ENCODE measurements around the gene CABCOCO1. TPM values are rescaled to one million over a fixed set of nuclear protein-coding genes. Genes with fewer than 3 reads are reported as not detected.

CABCOCO1 gene
- total RNA-seq, 2 experiments from 2014 or later = not detected

DNA sequence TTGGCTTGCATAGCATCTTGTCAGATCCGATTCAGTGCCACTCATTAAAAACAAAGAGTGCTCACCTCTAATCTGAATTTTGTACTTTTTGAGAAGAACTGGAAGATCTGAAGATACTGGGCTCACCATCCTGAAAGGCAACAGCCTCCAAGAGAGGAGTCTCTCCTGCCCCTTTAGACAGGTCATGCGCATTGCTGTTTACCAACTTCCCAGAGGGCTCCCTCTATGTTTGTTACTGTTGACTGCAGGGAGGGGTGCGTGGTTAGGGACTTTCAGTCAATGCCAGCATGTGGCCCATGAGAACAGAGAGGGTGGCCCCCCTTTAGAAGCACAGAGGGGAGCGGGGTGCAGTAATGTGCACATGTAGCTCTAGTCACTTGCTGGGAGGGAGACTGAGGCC, 33.2 kb upstream of the CABCOCO1 start:
- CTCF ChIA-PET = no interaction called here

GRCh38 chr10:61632057-61632670, 30.6 kb upstream of the CABCOCO1 start:
- no peak for DNase-seq
- H3K27ac Mint-ChIP-seq = no peak overlapping the region
- H3K4me1 Mint-ChIP-seq = no peaks in the 10 kb centered on the region
- POLR2A ChIA-PET = no interaction called here
- CTCF ChIA-PET = interaction anchor here (0.6 to 0.7 kb wide), 2 partner anchors 119 to 602 kb away, joined by 3 to 4 read pairs; no protein-coding TSS in a partner anchor
- no peaks in the 10 kb centered on the region for H3K36me3 Mint-ChIP-seq (ENCODE audit: low read depth)
- H3K4me3 Mint-ChIP-seq = no peak overlapping the region
- peaks cover 3% of the 10 kb centered on the region for H3K27me3 Mint-ChIP-seq
- H3K9me3 Mint-ChIP-seq = no peaks in the 10 kb centered on the region

More for the DNA sequence above, 33.2 kb upstream of the CABCOCO1 start:
- Mint-ChIP-seq H3K36me3 (ENCODE audit: low read depth) (no peaks in the 10 kb centered on the region), H3K4me3 (no peak overlapping the region), H3K4me1 (no peaks in the 10 kb centered on the region), H3K27ac (no peak overlapping the region), H3K9me3 (no peaks in the 10 kb centered on the region), H3K27me3 (peaks cover 6% of the 10 kb centered on the region)
- DNase-seq = no peak
- POLR2A ChIA-PET = no interaction called here

DNA sequence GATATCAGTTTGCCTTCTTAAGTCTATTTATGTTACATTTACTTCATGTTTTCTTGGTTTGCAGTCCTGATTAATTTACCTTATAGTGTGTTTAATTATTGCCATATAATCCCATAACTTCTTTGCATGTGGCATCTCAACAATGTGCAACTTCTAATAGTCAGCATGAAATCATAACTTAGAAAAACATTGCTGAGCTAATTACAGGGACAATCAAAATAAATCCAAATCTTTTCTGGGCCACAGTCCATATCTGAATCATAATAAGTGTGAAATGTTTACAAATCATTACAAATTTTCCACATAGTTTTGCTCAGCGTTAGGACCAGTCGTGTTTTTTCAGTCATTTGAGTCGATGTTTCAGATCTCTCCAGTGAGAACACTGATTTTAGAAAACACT, 29.1 kb upstream of the CABCOCO1 start:
- Mint-ChIP-seq H3K4me1 (no peaks in the 10 kb centered on the region), H3K27ac (no peak overlapping the region), H3K36me3 (ENCODE audit: low read depth) (no peaks in the 10 kb centered on the region), H3K9me3 (no peaks in the 10 kb centered on the region), H3K27me3 (no peaks in the 10 kb centered on the region), H3K4me3 (no peak overlapping the region)
- DNase-seq = no peak
- ChIA-PET CTCF (no interaction called here), POLR2A (no interaction called here)

- H3K4me3 Mint-ChIP-seq = no peak overlapping the region
- ChIA-PET POLR2A (no interaction called here), CTCF (no interaction called here)
- no peak overlapping the region for H3K27ac Mint-ChIP-seq
- H3K27me3 Mint-ChIP-seq = peaks cover 1% of the 10 kb centered on the region
- DNase-seq = no peak
- no peaks in the 10 kb centered on the region for H3K4me1 Mint-ChIP-seq
- H3K36me3 Mint-ChIP-seq (ENCODE audit: low read depth) = no peaks in the 10 kb centered on the region
- H3K9me3 Mint-ChIP-seq = no peaks in the 10 kb centered on the region
These were observed 28.0 kb upstream of the CABCOCO1 start for GRCh38 chr10:61634746-61635145.

DNA sequence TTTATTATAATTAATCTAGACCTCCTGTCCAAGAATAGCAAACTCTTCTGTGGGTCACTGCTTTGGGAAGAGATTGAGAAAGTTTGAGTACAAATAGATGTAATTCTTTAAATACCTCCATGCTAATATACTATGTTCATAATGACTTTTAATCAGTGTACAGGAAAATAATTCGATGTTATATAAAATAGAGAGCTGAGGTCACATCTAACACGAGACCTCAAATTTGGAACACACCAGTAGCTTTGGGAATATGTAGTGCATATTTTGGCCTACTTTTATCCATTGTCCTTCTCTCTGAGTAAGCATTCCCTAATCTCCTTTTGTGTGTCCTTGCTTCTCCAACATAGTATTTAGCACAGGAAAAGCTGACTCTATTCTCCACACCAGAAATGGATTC, 27.3 kb upstream of the CABCOCO1 start:
- H3K36me3 Mint-ChIP-seq (ENCODE audit: low read depth) = no peaks in the 10 kb centered on the region
- DNase-seq = no peak
- ChIA-PET POLR2A (no interaction called here), CTCF (no interaction called here)
- H3K4me1 Mint-ChIP-seq = no peaks in the 10 kb centered on the region
- H3K27ac Mint-ChIP-seq = no peak overlapping the region
- H3K27me3 Mint-ChIP-seq = peaks cover 1% of the 10 kb centered on the region
- H3K9me3 Mint-ChIP-seq = no peaks in the 10 kb centered on the region
- H3K4me3 Mint-ChIP-seq = no peak overlapping the region

DNA sequence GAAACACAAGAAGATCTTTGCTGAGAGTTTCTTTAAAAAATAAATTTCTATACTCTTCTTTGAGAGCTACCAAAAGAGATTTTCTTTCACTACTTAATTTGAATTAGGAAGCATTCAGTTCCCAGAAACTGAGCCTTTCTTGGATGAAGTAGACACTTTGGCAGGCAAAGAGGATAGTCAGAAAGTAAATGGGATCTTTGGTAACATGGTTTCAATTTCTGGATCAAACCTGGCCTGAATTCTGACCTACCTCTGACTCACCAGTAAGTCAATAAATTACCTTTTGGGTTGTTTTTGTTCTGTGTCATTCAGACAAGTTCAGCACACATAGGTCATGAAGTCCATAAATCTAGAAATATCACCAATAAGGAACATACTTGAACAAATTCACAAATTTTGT, 26.8 kb upstream of the CABCOCO1 start:
- Mint-ChIP-seq H3K9me3 (no peaks in the 10 kb centered on the region), H3K27me3 (peaks cover 1% of the 10 kb centered on the region), H3K4me1 (no peaks in the 10 kb centered on the region), H3K4me3 (no peak overlapping the region), H3K36me3 (ENCODE audit: low read depth) (no peaks in the 10 kb centered on the region), H3K27ac (no peak overlapping the region)
- POLR2A ChIA-PET = no interaction called here
- CTCF ChIA-PET = no interaction called here
- no peak for DNase-seq

DNA sequence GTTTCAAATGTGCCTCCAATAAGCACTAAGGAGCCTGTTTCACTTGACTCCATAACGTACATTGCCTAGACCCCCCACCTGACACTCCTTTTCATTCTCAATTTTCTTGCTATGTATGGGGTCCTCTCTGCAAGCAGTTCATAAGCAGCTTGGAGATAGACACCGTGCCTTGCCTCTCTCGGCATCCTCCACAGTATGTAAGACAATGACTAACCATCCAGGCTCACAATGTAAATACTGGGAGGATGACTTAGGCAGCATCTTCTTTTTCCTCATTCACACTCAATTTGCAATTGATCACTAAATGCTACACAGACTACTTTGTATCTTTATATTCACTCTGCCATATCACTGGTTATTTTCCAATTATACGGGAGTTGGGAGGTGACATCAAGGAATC, 22.8 kb upstream of the CABCOCO1 start:
- Mint-ChIP-seq H3K4me1 (no peaks in the 10 kb centered on the region), H3K4me3 (no peak overlapping the region), H3K9me3 (no peaks in the 10 kb centered on the region), H3K36me3 (ENCODE audit: low read depth) (no peaks in the 10 kb centered on the region), H3K27ac (no peak overlapping the region), H3K27me3 (peaks cover 1% of the 10 kb centered on the region)
- ChIA-PET CTCF (no interaction called here), POLR2A (no interaction called here)
- DNase-seq = no peak

GRCh38 chr10:61640856-61641255, 21.9 kb upstream of the CABCOCO1 start:
- no peaks in the 10 kb centered on the region for H3K4me1 Mint-ChIP-seq

GRCh38 chr10:61642150-61642571, 20.6 kb upstream of the CABCOCO1 start:
- CTCF ChIA-PET = no interaction called here
- Mint-ChIP-seq H3K36me3 (ENCODE audit: low read depth) (no peaks in the 10 kb centered on the region), H3K4me1 (no peaks in the 10 kb centered on the region), H3K4me3 (no peak overlapping the region), H3K27ac (no peak overlapping the region), H3K27me3 (peaks cover 1% of the 10 kb centered on the region), H3K9me3 (no peaks in the 10 kb centered on the region)
- POLR2A ChIA-PET = no interaction called here
- no peak for DNase-seq

More at GRCh38 chr10:61640856-61641255, 21.9 kb upstream of the CABCOCO1 start:
- H3K4me3 Mint-ChIP-seq = no peak overlapping the region
- no peak for DNase-seq
- no peaks in the 10 kb centered on the region for H3K9me3 Mint-ChIP-seq
- CTCF ChIA-PET = no interaction called here
- H3K36me3 Mint-ChIP-seq (ENCODE audit: low read depth) = no peaks in the 10 kb centered on the region
- POLR2A ChIA-PET = no interaction called here
- H3K27ac Mint-ChIP-seq = no peak overlapping the region
- peaks cover 1% of the 10 kb centered on the region for H3K27me3 Mint-ChIP-seq

DNA sequence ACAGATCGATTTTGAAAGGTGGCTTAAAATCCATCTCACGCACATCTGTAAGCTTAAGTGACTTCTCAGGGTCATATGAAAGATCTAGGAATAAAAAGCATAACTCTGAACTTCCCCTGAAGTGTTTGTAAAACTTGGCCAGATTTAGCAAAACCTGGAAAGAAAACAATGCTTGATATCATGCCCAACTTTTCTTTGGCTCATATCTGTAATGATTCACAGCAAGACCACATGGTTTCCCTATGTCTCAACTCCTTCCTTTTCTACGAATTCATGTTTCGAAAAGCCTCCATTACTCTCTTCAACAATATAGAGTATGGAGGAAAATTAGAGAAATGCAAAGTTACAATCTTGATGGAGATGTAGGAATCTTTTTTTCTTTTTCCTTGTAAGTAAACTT, 20.1 kb upstream of the CABCOCO1 start:
- ChIA-PET CTCF (interaction anchor here (1.2 kb wide), 1 partner anchor 11 kb away, joined by 3 read pairs; no protein-coding TSS in a partner anchor), POLR2A (no interaction called here)
- Mint-ChIP-seq H3K27me3 (peaks cover 1% of the 10 kb centered on the region), H3K4me1 (no peaks in the 10 kb centered on the region), H3K36me3 (ENCODE audit: low read depth) (no peaks in the 10 kb centered on the region), H3K27ac (no peak overlapping the region), H3K9me3 (no peaks in the 10 kb centered on the region), H3K4me3 (no peak overlapping the region)
- no peak for DNase-seq

DNA sequence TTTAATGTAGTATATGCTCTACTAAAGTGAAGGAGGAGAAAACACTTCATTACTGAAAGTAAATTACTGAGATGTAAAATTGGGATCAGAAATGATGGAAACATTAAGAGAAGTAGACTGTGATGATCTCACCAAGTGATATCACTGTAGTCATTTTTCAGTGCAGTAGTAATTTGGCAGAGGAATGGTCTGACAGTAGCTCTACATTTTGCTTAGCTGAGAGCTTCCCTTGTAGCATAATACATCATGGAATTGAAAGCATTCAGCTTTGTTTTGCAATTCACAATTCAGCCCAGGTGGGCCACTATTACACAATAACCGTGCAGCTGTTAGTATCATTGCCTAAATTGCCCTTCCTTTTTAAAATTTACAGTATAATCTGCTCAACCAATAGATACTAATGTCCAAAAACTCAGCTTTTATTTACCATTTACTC, 19.4 kb upstream of the CABCOCO1 start:
- no peak for DNase-seq
- Mint-ChIP-seq H3K27ac (no peak overlapping the region), H3K27me3 (peaks cover 1% of the 10 kb centered on the region), H3K4me3 (no peak overlapping the region), H3K4me1 (no peaks in the 10 kb centered on the region), H3K9me3 (no peaks in the 10 kb centered on the region), H3K36me3 (ENCODE audit: low read depth) (no peaks in the 10 kb centered on the region)
- CTCF ChIA-PET = interaction anchor here (1.2 kb wide), 1 partner anchor 10 kb away, joined by 3 read pairs; no protein-coding TSS in a partner anchor
- POLR2A ChIA-PET = no interaction called here

DNA sequence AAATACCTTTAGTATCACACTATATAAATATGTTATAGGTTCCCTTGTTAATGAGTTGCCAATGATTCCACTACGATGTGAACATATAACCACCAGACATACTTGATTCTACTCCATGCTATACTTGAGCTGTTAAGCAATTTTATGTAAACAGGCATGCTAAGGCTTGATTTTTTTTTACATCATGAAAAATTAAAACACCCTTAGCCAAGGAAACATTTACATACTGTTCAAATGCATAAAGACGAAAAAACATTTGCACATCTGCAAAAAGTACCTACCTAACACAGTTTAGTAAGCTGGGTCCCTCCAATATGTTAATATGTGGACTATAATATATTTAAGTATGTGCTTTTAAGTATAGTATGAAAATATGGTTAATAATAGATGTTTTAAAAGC, 9.0 kb upstream of the CABCOCO1 start:
- Mint-ChIP-seq H3K36me3 (ENCODE audit: low read depth) (no peaks in the 10 kb centered on the region), H3K4me1 (no peaks in the 10 kb centered on the region), H3K4me3 (no peak overlapping the region), H3K9me3 (no peaks in the 10 kb centered on the region), H3K27ac (no peak overlapping the region), H3K27me3 (peaks cover 13% of the 10 kb centered on the region)
- CTCF ChIA-PET = interaction anchor here (1.4 kb wide), 1 partner anchor 10 kb away, joined by 3 read pairs; no protein-coding TSS in a partner anchor
- no peak for DNase-seq
- POLR2A ChIA-PET = no interaction called here

DNA sequence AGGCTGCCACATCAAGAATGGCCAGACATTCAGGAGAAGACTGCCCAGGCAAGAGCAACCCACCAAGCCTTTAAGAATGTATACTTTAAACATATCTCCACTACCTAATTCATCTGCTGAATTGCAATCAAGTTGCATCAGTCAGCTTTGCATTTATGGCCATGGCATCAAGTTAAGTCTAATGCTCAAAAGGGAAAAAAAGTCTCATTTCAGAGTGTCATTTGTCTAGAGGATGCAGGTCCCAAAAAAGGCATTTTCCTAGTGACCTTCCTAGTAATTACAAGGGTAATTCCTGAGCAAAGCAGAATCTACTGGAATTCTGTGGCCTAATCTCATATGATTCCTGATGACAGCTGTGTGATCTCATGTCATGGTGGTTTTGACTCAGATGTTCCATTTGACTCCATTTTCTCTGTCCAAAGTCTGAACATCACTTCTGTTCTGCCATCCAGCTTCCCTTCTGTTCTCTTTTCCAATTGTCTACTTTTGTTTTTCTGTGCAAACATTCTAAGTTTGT, 7.3 kb upstream of the CABCOCO1 start:
- H3K27me3 Mint-ChIP-seq = peaks cover 11% of the 10 kb centered on the region
- H3K36me3 Mint-ChIP-seq (ENCODE audit: low read depth) = no peaks in the 10 kb centered on the region
- no peak overlapping the region for H3K4me3 Mint-ChIP-seq
- no peaks in the 10 kb centered on the region for H3K9me3 Mint-ChIP-seq
- ChIA-PET CTCF (no interaction called here), POLR2A (no interaction called here)
- H3K27ac Mint-ChIP-seq = no peak overlapping the region
- H3K4me1 Mint-ChIP-seq = no peaks in the 10 kb centered on the region
- DNase-seq = no peak

- Mint-ChIP-seq H3K27me3 (peaks cover 33% of the 10 kb centered on the region), H3K4me3 (no peak overlapping the region), H3K27ac (no peak overlapping the region), H3K4me1 (no peaks in the 10 kb centered on the region), H3K36me3 (ENCODE audit: low read depth) (no peaks in the 10 kb centered on the region), H3K9me3 (no peaks in the 10 kb centered on the region)
- no peak for DNase-seq
- ChIA-PET POLR2A (no interaction called here), CTCF (no interaction called here)
These were observed 737 bp downstream of the CABCOCO1 start for GRCh38 chr10:61663466-61663865.
